ENCODE data around the gene NEGR1. TPM values are rescaled to one million over a fixed set of nuclear protein-coding genes. Genes with fewer than 3 reads are reported as not detected.

NEGR1 gene
- total RNA-seq, 1 donor from 2014 or later, result 7.6 TPM

DNA sequence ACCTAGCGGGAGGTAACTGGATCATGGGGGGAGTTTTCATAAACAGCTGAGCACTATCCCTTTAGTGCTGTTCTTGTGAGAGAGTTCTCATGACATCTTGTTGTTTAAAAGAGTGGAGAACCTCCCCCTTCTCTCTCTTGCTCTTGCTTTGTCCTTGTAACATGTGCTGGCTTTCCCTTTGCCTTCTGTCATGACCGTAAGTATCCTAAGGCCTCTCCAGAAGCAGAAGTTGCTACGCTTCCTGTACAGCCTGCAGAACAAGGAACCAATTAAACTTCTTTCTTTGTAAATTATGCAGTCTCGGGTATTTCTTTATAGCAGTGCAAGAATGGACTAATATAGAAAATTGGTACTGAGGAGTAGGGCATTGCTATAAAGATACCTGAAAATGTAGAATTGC is 515.6 kb downstream of the NEGR1 start:
- H3K4me1 Mint-ChIP-seq (ENCODE audit: unreplicated experiment), result peaks cover 8% of the 10 kb centered on the region
- H3K36me3 Mint-ChIP-seq (ENCODE audit: unreplicated experiment), result no peaks in the 10 kb centered on the region
- no peak overlapping the region for H3K27ac Mint-ChIP-seq (ENCODE audit: unreplicated experiment)
- H3K27me3 Mint-ChIP-seq (ENCODE audit: unreplicated experiment), result no peaks in the 10 kb centered on the region
- DNase-seq (ENCODE audit: extremely low spot score, unreplicated experiment), result no peak
- TF ChIP-seq, protein P1, sequence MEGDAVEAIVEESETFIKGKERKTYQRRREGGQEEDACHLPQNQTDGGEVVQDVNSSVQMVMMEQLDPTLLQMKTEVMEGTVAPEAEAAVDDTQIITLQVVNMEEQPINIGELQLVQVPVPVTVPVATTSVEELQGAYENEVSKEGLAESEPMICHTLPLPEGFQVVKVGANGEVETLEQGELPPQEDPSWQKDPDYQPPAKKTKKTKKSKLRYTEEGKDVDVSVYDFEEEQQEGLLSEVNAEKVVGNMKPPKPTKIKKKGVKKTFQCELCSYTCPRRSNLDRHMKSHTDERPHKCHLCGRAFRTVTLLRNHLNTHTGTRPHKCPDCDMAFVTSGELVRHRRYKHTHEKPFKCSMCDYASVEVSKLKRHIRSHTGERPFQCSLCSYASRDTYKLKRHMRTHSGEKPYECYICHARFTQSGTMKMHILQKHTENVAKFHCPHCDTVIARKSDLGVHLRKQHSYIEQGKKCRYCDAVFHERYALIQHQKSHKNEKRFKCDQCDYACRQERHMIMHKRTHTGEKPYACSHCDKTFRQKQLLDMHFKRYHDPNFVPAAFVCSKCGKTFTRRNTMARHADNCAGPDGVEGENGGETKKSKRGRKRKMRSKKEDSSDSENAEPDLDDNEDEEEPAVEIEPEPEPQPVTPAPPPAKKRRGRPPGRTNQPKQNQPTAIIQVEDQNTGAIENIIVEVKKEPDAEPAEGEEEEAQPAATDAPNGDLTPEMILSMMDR (IDR thresholded peaks at IDR 0.05), result no peak
- H3K4me3 Mint-ChIP-seq (ENCODE audit: unreplicated experiment), result no peak overlapping the region
- H3K9me3 Mint-ChIP-seq (ENCODE audit: unreplicated experiment), result peaks cover 7% of the 10 kb centered on the region

DNA sequence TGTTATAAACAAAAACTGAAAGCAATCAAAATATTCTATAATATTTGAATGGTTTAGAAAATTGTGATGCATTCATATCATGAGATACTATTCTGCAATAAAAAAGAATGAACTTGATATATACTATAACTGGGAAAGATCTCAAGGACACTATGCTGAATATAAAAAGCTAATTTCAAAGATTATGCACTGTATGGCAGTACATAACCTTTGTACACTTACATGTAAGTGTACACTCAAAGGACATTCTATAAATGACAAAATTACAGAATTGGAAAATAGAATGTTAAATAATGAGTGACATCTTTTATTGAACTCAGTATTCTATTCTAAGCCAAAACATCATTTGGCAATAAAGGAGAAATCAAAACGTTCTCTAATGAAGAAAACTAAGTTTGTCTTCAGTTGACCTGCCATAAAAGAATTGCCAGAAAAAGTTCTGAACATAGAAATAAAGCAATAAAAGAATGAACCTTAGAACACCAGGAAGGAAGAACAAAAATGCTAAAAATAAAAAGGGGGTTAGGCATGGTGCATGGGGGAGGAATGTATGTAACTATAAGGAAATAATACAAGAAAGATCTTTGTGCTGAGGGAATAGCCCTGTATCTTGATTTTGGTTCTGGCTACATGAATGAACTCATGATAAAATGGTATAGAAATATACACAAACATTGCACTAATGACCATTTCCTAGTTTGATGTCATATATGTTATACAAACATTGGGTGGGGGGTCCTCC is 519.7 kb downstream of the NEGR1 start:
- H3K27ac Mint-ChIP-seq (ENCODE audit: unreplicated experiment), result no peak overlapping the region
- H3K36me3 Mint-ChIP-seq (ENCODE audit: unreplicated experiment), result no peaks in the 10 kb centered on the region
- DNase-seq (ENCODE audit: extremely low spot score, unreplicated experiment), result no peak
- peaks cover 7% of the 10 kb centered on the region for H3K9me3 Mint-ChIP-seq (ENCODE audit: unreplicated experiment)
- TF ChIP-seq, protein P1 (IDR thresholded peaks at IDR 0.05), result no peak
- no peak overlapping the region for H3K4me3 Mint-ChIP-seq (ENCODE audit: unreplicated experiment)
- no peaks in the 10 kb centered on the region for H3K27me3 Mint-ChIP-seq (ENCODE audit: unreplicated experiment)
- H3K4me1 Mint-ChIP-seq (ENCODE audit: unreplicated experiment), result no peaks in the 10 kb centered on the region

DNA sequence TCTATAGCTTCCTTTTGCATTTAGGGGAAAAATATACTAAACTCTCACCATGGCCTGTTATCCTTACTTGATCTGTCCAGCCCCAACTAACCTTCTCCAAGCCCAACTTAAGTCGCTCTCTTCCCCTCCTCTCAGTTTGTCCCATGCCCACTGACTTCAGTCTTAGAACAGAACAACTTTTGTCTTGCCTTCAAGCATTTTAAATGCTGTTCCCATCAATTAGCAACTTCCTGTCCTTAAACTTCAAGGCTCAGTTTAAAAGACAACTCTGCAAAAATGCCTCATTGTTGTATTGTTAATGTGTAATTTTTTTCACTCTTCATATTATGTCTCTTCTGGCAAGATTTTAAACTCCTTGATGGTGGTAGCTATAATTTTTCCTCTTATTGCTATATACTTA is 526.9 kb downstream of the NEGR1 start:
- no peaks in the 10 kb centered on the region for H3K4me1 Mint-ChIP-seq (ENCODE audit: unreplicated experiment)
- H3K4me3 Mint-ChIP-seq (ENCODE audit: unreplicated experiment), result no peak overlapping the region
- H3K27ac Mint-ChIP-seq (ENCODE audit: unreplicated experiment), result no peak overlapping the region
- no peaks in the 10 kb centered on the region for H3K36me3 Mint-ChIP-seq (ENCODE audit: unreplicated experiment)
- TF ChIP-seq, protein P1 (IDR thresholded peaks at IDR 0.05), result no peak
- DNase-seq (ENCODE audit: extremely low spot score, unreplicated experiment), result no peak
- H3K9me3 Mint-ChIP-seq (ENCODE audit: unreplicated experiment), result no peaks in the 10 kb centered on the region
- no peaks in the 10 kb centered on the region for H3K27me3 Mint-ChIP-seq (ENCODE audit: unreplicated experiment)

DNA sequence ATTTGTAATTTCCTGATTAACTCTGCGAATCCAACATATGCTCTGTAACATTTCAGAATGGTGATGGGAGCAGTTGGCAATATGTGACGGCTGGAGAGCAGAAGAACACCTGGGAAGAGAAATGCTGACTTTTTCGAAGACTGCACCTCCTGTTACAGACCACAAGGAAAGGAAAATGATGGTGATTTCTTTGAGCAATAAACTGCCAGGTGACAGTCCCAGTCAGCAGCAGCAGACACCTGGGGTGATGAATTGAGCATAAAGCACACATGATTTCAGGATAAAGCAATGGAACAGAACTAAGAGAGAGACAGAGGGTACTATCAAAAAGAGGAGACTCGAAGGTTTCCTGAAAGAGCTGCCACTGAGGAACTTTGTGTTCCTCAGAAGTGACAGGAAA is 528.6 kb downstream of the NEGR1 start:
- no peak overlapping the region for H3K4me3 Mint-ChIP-seq (ENCODE audit: unreplicated experiment)
- no peaks in the 10 kb centered on the region for H3K27me3 Mint-ChIP-seq (ENCODE audit: unreplicated experiment)
- H3K9me3 Mint-ChIP-seq (ENCODE audit: unreplicated experiment), result no peaks in the 10 kb centered on the region
- H3K4me1 Mint-ChIP-seq (ENCODE audit: unreplicated experiment), result peaks cover 2% of the 10 kb centered on the region
- H3K27ac Mint-ChIP-seq (ENCODE audit: unreplicated experiment), result no peak overlapping the region
- DNase-seq (ENCODE audit: extremely low spot score, unreplicated experiment), result no peak
- TF ChIP-seq, protein P1 (IDR thresholded peaks at IDR 0.05), result no peak
- no peaks in the 10 kb centered on the region for H3K36me3 Mint-ChIP-seq (ENCODE audit: unreplicated experiment)

DNA sequence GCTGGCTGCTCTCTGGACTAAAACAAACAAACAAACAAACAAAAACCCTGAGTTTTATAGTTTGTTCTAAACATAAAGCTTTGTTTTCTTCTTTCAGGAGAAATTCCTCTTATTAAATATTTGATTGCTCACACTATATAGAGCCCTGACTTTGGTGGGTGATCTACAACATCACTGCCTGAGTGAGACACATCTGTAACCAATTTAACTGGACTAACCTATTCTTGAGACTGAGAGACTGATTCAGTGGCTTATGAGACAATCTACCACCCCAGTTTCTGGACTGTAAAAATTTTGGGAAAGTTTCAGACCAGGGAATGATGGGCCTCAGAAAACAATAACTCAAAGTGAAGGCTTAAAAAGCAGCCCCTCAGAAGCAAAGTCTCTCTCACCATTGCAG is 537.0 kb downstream of the NEGR1 start:
- H3K36me3 Mint-ChIP-seq (ENCODE audit: unreplicated experiment), result no peaks in the 10 kb centered on the region
- H3K27me3 Mint-ChIP-seq (ENCODE audit: unreplicated experiment), result no peaks in the 10 kb centered on the region
- no peak overlapping the region for H3K27ac Mint-ChIP-seq (ENCODE audit: unreplicated experiment)
- H3K9me3 Mint-ChIP-seq (ENCODE audit: unreplicated experiment), result no peaks in the 10 kb centered on the region
- TF ChIP-seq, protein P1 (IDR thresholded peaks at IDR 0.05), result no peak
- no peak for DNase-seq (ENCODE audit: extremely low spot score, unreplicated experiment)
- H3K4me1 Mint-ChIP-seq (ENCODE audit: unreplicated experiment), result peaks cover 7% of the 10 kb centered on the region
- H3K4me3 Mint-ChIP-seq (ENCODE audit: unreplicated experiment), result no peak overlapping the region
